ENCODE results near the gene AK1. TPM values are rescaled to one million over a fixed set of nuclear protein-coding genes. Genes with fewer than 3 reads are reported as not detected.

The AK1 gene
- total and polyA plus RNA-seq, 2 of the 13 experiments (the other 11 are each of a cell fraction or from before 2014, with no cell fraction given), result 19.1 to 32.8 TPM

- TF ChIP-seq PHF5A (CRISPR knock-in tag; IDR thresholded peaks at IDR 0.05; ENCODE audit: low read depth, unreplicated experiment) (no peak), ZNF460 (CRISPR knock-in tag; IDR thresholded peaks at IDR 0.05; ENCODE audit: borderline replicate concordance) (peak; percentile 37; the same call in 1 of the 2 replicates), MEIS2 (CRISPR knock-in tag; IDR thresholded peaks at IDR 0.05) (no peak), AHR (CRISPR knock-in tag; IDR thresholded peaks at IDR 0.05) (no peak), STAG1 (CRISPR knock-in tag; IDR thresholded peaks at IDR 0.05) (no peak), ZSCAN31 (CRISPR knock-in tag; IDR thresholded peaks at IDR 0.05; ENCODE audit: low read depth) (0 out of 2 replicates have a peak, but pooled peaks have one; percentile 40), KIAA2018 (CRISPR knock-in tag; IDR thresholded peaks at IDR 0.05; ENCODE audit: borderline replicate concordance) (no peak), ZNF10 (CRISPR knock-in tag; IDR thresholded peaks at IDR 0.05; ENCODE audit: borderline replicate concordance, low read depth) (no peak), ZNF687 (CRISPR knock-in tag; IDR thresholded peaks at IDR 0.05) (peak; percentile 62), RBM22 (optimal IDR thresholded peaks at IDR 0.05; ENCODE audit: low read length) (no peak)
- TF ChIP-seq, protein P1, sequence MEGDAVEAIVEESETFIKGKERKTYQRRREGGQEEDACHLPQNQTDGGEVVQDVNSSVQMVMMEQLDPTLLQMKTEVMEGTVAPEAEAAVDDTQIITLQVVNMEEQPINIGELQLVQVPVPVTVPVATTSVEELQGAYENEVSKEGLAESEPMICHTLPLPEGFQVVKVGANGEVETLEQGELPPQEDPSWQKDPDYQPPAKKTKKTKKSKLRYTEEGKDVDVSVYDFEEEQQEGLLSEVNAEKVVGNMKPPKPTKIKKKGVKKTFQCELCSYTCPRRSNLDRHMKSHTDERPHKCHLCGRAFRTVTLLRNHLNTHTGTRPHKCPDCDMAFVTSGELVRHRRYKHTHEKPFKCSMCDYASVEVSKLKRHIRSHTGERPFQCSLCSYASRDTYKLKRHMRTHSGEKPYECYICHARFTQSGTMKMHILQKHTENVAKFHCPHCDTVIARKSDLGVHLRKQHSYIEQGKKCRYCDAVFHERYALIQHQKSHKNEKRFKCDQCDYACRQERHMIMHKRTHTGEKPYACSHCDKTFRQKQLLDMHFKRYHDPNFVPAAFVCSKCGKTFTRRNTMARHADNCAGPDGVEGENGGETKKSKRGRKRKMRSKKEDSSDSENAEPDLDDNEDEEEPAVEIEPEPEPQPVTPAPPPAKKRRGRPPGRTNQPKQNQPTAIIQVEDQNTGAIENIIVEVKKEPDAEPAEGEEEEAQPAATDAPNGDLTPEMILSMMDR (CRISPR knock-in tag; IDR thresholded peaks at IDR 0.05), result 0 out of 2 replicates have a peak, but pooled peaks have one; percentile 8
- TF ChIP-seq, protein P2, sequence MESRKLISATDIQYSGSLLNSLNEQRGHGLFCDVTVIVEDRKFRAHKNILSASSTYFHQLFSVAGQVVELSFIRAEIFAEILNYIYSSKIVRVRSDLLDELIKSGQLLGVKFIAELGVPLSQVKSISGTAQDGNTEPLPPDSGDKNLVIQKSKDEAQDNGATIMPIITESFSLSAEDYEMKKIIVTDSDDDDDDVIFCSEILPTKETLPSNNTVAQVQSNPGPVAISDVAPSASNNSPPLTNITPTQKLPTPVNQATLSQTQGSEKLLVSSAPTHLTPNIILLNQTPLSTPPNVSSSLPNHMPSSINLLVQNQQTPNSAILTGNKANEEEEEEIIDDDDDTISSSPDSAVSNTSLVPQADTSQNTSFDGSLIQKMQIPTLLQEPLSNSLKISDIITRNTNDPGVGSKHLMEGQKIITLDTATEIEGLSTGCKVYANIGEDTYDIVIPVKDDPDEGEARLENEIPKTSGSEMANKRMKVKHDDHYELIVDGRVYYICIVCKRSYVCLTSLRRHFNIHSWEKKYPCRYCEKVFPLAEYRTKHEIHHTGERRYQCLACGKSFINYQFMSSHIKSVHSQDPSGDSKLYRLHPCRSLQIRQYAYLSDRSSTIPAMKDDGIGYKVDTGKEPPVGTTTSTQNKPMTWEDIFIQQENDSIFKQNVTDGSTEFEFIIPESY (CRISPR knock-in tag; IDR thresholded peaks at IDR 0.05), result peak; percentile 49; the same call in 1 of the 2 replicates
Observed at GRCh38 chr9:127846443-127847177, 30.9 kb downstream of the AK1 start (continued).

Measured in HepG2 (cell line).